HG02588 (cell line): ENCODE data around the gene CAMTA1.
A peak's percentile ranks its signal among the peaks of the same experiment; 100 is the strongest.
"Not testable (repeated sequence)": the region's sequence is repeated elsewhere in the genome, so short reads cannot be mapped to it uniquely, and the experiment has no call there.

Source experiments
- ATAC-seq: cut with Tn5 transposase; IDR thresholded peaks from one replicate; pipeline ENCODE4 v1.9.1; 2021; ENCODE audit warnings: mild to moderate bottlenecking, moderate library complexity; ENCODE audit not compliant: unreplicated experiment

The CAMTA1 gene

GRCh38 chr1:6810146-6810734 is 25.0 kb downstream of the CAMTA1 start:
- ATAC-seq, result not testable (repeated sequence)

GRCh38 chr1:6811583-6811982 is 26.3 kb downstream of the CAMTA1 start:
- no peak for ATAC-seq

- no peak for ATAC-seq
Measured at GRCh38 chr1:6813165-6813564, 27.9 kb downstream of the CAMTA1 start.

GRCh38 chr1:6815726-6816125 is 30.5 kb downstream of the CAMTA1 start:
- ATAC-seq, result no peak

- no peak for ATAC-seq
Measured at GRCh38 chr1:6819246-6820040, 34.2 kb downstream of the CAMTA1 start.

- no peak for ATAC-seq
Measured at GRCh38 chr1:6820899-6821298, 35.6 kb downstream of the CAMTA1 start.

- ATAC-seq, result peak; percentile 54
Measured at GRCh38 chr1:6822530-6823359, 37.5 kb downstream of the CAMTA1 start.

- no peak for ATAC-seq
Measured at GRCh38 chr1:6823793-6824192, 38.5 kb downstream of the CAMTA1 start.

- no peak for ATAC-seq
Measured at GRCh38 chr1:6824665-6825368, 39.6 kb downstream of the CAMTA1 start.

- no peak for ATAC-seq
Measured at GRCh38 chr1:6825828-6826227, 40.6 kb downstream of the CAMTA1 start.

GRCh38 chr1:6827079-6827478 is 41.8 kb downstream of the CAMTA1 start:
- no peak for ATAC-seq

GRCh38 chr1:6827630-6828165 is 42.4 kb downstream of the CAMTA1 start:
- no peak for ATAC-seq

GRCh38 chr1:6831366-6831765 is 46.1 kb downstream of the CAMTA1 start:
- ATAC-seq, result no peak

GRCh38 chr1:6832006-6832405 is 46.8 kb downstream of the CAMTA1 start:
- not testable (repeated sequence) for ATAC-seq

GRCh38 chr1:6832531-6833188 is 47.4 kb downstream of the CAMTA1 start:
- no peak for ATAC-seq

GRCh38 chr1:6833804-6834203 is 48.5 kb downstream of the CAMTA1 start:
- no peak for ATAC-seq

- ATAC-seq, result no peak
Measured at GRCh38 chr1:6834366-6834765, 49.1 kb downstream of the CAMTA1 start.

GRCh38 chr1:6835139-6835538 is 49.9 kb downstream of the CAMTA1 start:
- no peak for ATAC-seq

- no peak for ATAC-seq
Measured at GRCh38 chr1:6842301-6842700, 57.0 kb downstream of the CAMTA1 start.

GRCh38 chr1:6845786-6846185 is 60.5 kb downstream of the CAMTA1 start:
- ATAC-seq, result not testable (repeated sequence)
